OCI-LY7 (cell line): ENCODE measurements around the gene SSNA1. TPM values are rescaled to one million over a fixed set of nuclear protein-coding genes. Genes with fewer than 3 reads are reported as not detected.

Experiments used
- BruUV-seq: library from RNA; stranded (reverse); fragments of 400-500 nt; replicated peaks from 2 replicates; lab custom pipeline; 2021; lab: Mats Ljungman, UMichigan
- CTCF ChIA-PET: fragments of 300-600 bp; sonication (Branson Sonifier 250); formaldehyde crosslinking; loops from one replicate; lab custom pipeline; 2022; ENCODE audit warnings: antibody characterized with exemption; ENCODE audit not compliant: unreplicated experiment; lab: Charles Lee
- POLR2A ChIA-PET: fragments of 300-600 bp; sonication (Branson Sonifier 250); formaldehyde crosslinking; loops from one replicate; lab custom pipeline; 2022; ENCODE audit warnings: antibody characterized with exemption; lab: Charles Lee
- DNase-seq: peaks from one replicate; pipeline ENCODE4 v3.0.0-alpha.2; 2015; ENCODE audit warnings: low spot score
- H2AFZ ChIP-seq: fragments of 200-600 bp; sonication (generic), shearing (Covaris generic); 2 replicates; pipeline ENCODE4 v1.6.1; 2014; ENCODE audit warnings: mild to moderate bottlenecking, antibody characterized with exemption, low read length, moderate library complexity
- H3K27ac ChIP-seq: fragments of 200-600 bp; sonication (generic); 2 replicates; pipeline ENCODE4 v1.5.1; 2014; ENCODE audit warnings: mixed run types, low read depth, mild to moderate bottlenecking, moderate library complexity, low read length, inconsistent platforms; ENCODE audit not compliant: poor library complexity, severe bottlenecking
- H3K36me3 ChIP-seq: fragments of 200-600 bp; sonication (generic); 2 replicates; pipeline ENCODE4 v1.6.1; 2014; ENCODE audit warnings: mild to moderate bottlenecking, antibody characterized with exemption, low read length, moderate library complexity, mixed read lengths; ENCODE audit not compliant: insufficient read depth
- H3K4me1 ChIP-seq: fragments of 200-600 bp; sonication (generic); 2 replicates; pipeline ENCODE4 v1.5.1; 2014; ENCODE audit warnings: mild to moderate bottlenecking, low read length; ENCODE audit not compliant: insufficient read depth, poor library complexity, severe bottlenecking
- H3K4me2 ChIP-seq: fragments of 200-600 bp; sonication (generic); 2 replicates; pipeline ENCODE4 v1.6.1; 2014; ENCODE audit warnings: mild to moderate bottlenecking, low read length
- H3K4me3 ChIP-seq: fragments of 200-600 bp; sonication (generic); 2 replicates; pipeline ENCODE4 v1.5.1; 2014; ENCODE audit warnings: mild to moderate bottlenecking, low read depth, low read length; ENCODE audit not compliant: poor library complexity, severe bottlenecking
- H3K79me2 ChIP-seq: fragments of 200-600 bp; sonication (generic); 2 replicates; pipeline ENCODE4 v1.6.1; 2016; ENCODE audit warnings: low read depth, mild to moderate bottlenecking, low read length, moderate library complexity, mixed read lengths; ENCODE audit not compliant: insufficient read depth
- H3K9me2 ChIP-seq: fragments of 200-600 bp; sonication (generic); 2 replicates; pipeline ENCODE4 v1.6.1; 2016; ENCODE audit warnings: mild to moderate bottlenecking, low read length, mixed read lengths; ENCODE audit not compliant: insufficient read depth
- H3K9me3 ChIP-seq: fragments of 200-600 bp; sonication (generic); 2 replicates; pipeline ENCODE4 v1.6.1; 2014; ENCODE audit warnings: mild to moderate bottlenecking, mixed run types, low read length, mixed read lengths
- H4K20me1 ChIP-seq: fragments of 200-600 bp; sonication (generic); 2 replicates; pipeline ENCODE4 v1.6.1; 2014; ENCODE audit warnings: mild to moderate bottlenecking, antibody characterized with exemption, low read length, moderate library complexity, mixed read lengths; ENCODE audit not compliant: insufficient read depth
- CTCF ChIP-seq: fragments of 200-600 bp; sonication (generic); conservative IDR thresholded peaks from 2 replicates; pipeline ENCODE4 v1.5.1; 2014; ENCODE audit warnings: mild to moderate bottlenecking, antibody characterized with exemption, low read length, moderate library complexity, mixed read lengths
- EZH2phosphoT487 ChIP-seq: fragments of 200-600 bp; sonication (generic); IDR thresholded peaks from 2 replicates; pipeline ENCODE4 v1.6.1; 2018; ENCODE audit warnings: low read depth, borderline replicate concordance, mild to moderate bottlenecking, mixed run types, antibody characterized with exemption, low read length, moderate library complexity, mixed read lengths
- intact Hi-C: fragments of 100-400 bp; cut with micrococcal nuclease; formaldehyde crosslinking; loops from one replicate; pipeline ENCODE4 v1.10.0; 2022; ENCODE audit not compliant: unreplicated experiment
- total RNA-seq, 2 experiments: library from RNA; depleted of rRNA in 1 of 2; stranded (reverse); fragments of >200 nt in 1 of 2; shearing (Covaris generic) in 1 of 2; gene quantifications; 2 replicates each; pipeline ENCODE4 v1.2.3, GENCODE V29; 2014 to 2022

SSNA1 gene
- total RNA-seq, 2 experiments from 2014 or later, result 71.0 to 111 TPM

- H2AFZ ChIP-seq, result no peak overlapping the region
- H3K9me2 ChIP-seq, result no peaks in the 10 kb centered on the region
- no peaks in the 10 kb centered on the region for H3K79me2 ChIP-seq
- no peak overlapping the region for H3K4me3 ChIP-seq
- H3K36me3 ChIP-seq, result no peaks in the 10 kb centered on the region
- H3K4me2 ChIP-seq, result no peak overlapping the region
- ChIA-PET CTCF (no interaction called here), POLR2A (interaction anchor here (0.6 kb wide), 1 partner anchor 1706 kb away, joined by 3 read pairs; no protein-coding TSS in a partner anchor)
- TF ChIP-seq CTCF (no peak), EZH2phosphoT487 (no peak)
- H3K4me1 ChIP-seq, result peaks cover 17% of the 10 kb centered on the region
- DNase-seq, result no peak
- H3K27ac ChIP-seq, result no peak overlapping the region
- no TSS peak for BruUV-seq
- H3K9me3 ChIP-seq, result no peaks in the 10 kb centered on the region
- no peaks in the 10 kb centered on the region for H4K20me1 ChIP-seq
- intact Hi-C loops, result no loop called here
These were observed 41.2 kb upstream of the SSNA1 start for GRCh38 chr9:137147091-137147792.

GRCh38 chr9:137147793-137148160 lies 40.7 kb upstream of the SSNA1 start:
- ChIA-PET CTCF (interaction anchor here (0.6 kb wide), 1 partner anchor 19 kb away, joined by 5 read pairs; no protein-coding TSS in a partner anchor), POLR2A (interaction anchor here (0.6 kb wide), 1 partner anchor 1707 kb away, joined by 3 read pairs; no protein-coding TSS in a partner anchor)
- BruUV-seq, result no TSS peak

More at GRCh38 chr9:137147793-137148160, 40.7 kb upstream of the SSNA1 start:
- TF ChIP-seq EZH2phosphoT487 (no peak), CTCF (no peak)
- Histone ChIP-seq H3K27ac (no peak overlapping the region), H3K9me2 (no peaks in the 10 kb centered on the region), H3K4me2 (no peak overlapping the region), H3K4me1 (peaks cover 17% of the 10 kb centered on the region), H3K36me3 (no peaks in the 10 kb centered on the region), H4K20me1 (no peaks in the 10 kb centered on the region), H2AFZ (no peak overlapping the region), H3K9me3 (no peaks in the 10 kb centered on the region), H3K4me3 (no peak overlapping the region), H3K79me2 (no peaks in the 10 kb centered on the region)
- no peak for DNase-seq
- intact Hi-C loops, result no loop called here
